Measurements from ENCODE around the gene DPYSL4.
"Not testable (repeated sequence)": the region's sequence is repeated elsewhere in the genome, so short reads cannot be mapped to it uniquely, and the experiment has no call there.

Gene DPYSL4

DNA sequence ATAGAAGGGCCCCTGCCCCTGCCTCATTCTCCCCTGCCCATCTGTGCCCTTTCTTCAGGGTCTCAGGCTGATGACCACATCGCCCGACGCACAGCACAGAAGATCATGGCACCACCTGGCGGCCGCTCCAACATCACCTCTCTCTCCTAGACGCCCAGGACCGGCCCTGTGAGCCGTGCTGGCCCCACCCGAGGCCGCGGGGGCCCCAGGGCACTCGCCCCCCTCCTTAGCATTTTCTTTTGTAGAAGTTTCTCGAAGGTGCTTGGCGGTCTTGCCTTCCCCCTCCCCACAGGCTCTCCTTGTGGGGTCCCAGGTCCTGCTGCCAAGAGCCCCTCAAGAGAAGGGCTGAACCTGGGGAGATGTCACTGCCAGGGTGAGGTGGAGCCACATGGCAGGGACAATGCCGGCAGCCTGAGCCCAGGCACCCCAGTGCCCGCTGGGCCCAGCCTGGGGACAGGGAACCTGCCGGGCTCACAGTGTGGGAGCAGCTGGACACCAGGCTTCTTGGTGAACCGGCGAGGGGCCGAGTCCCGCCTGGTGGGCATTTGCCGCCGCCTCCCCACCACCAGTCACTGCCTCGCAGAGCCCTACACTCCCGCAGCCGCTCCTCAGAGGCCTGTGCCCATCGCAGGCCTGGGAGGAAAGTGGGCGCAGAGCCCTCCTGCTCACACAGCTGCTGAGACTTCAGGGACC lies 18.2 kb downstream of the DPYSL4 start:
- no peak for TF ChIP-seq ZNF274 (IDR thresholded peaks at IDR 0.05; ENCODE audit: low read depth, low read length)
- H3K4me3 ChIP-seq (ENCODE audit: low read length) = no peak overlapping the region

DNA sequence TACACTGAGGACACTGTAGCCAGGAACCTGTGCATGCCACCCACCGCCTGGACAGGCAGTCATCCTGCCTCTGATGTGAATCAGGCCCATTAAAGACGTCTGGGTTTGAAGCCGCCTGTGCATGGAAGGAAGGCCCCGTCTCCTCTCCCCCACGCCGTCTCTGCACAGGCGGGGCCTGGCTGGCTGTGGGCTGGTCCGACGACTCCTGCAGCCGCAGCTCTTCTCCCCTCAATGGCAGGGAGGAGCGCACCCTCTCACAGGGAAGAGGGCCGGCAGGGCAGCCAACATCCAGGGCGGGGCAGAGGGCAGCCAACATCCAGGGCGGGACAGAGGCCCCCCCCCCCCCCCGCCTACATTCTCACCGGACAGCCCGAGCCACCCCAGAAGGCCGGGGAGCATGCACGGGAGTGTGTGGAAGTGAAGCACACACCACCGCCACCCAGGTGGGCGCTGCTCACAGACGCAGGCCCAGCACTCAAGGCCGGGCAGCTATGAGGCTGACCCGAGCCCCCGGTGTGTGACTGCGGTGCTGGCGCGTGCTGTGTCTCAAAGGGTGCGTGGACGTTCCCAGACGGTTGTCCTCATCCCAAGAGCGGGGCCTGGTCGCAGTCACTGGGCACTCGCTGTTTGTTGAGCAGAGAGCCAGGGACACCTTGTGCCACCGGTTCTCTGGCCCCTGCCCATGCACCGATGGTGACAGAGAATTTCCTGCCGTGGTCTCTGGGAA lies 19.1 kb downstream of the DPYSL4 start:
- no peak for TF ChIP-seq ZNF274 (IDR thresholded peaks at IDR 0.05; ENCODE audit: low read depth, low read length)
- H3K4me3 ChIP-seq (ENCODE audit: low read length) = no peak overlapping the region

DNA sequence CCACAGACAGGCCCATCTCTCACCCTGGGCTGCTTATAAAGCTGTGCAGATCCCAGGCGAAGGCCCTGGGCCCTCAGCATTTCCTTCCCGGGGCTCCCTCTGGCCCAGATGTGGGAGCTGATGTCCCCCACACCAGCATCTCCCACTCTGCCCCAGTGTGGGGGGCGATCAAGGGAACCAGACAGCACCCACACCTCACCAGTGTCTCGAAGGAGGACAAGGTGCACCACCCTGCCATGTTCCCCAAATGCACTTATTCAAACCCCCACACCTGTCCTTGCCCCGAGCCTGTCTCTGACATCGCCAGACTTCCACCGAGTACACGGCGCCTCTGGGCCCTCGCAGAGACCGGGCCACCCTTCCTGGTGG lies 19.6 kb downstream of the DPYSL4 start:
- no peak overlapping the region for H3K4me3 ChIP-seq (ENCODE audit: low read length)
- TF ChIP-seq ZNF274 (IDR thresholded peaks at IDR 0.05; ENCODE audit: low read depth, low read length) = no peak

DNA sequence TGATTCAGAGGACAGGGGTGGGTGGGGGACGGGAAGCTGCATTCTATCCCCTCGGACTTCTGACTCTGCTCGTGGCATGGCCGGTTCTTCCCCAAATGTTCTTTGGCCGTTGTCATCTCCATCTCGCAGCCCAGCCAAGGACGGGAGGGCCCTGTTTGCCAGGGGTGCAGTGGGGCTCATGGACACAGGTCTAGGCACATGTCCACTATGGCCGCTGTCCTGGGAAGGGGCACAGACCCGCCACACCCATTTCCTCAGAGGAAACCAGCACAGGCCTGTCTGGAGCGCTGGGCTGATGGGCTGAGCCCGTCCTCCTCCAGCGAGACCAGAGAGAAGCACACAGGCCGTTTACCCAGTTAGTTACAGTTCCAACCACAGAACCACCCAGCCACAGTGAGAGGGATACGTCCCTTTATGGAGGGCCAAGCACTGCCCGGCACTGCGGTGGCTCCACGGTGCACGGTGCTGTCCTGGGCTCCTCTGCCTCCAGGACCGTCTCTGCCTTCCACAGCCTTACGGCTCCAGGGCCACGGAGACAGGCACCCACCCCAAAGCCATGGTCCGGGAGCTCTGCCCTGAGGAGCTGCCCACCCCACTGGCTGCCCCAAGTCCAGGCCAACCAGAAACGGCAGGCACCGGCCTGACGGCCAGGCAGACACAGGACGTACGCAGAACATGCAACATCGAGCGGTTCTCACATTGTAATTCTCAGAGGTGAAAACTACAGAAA lies 20.2 kb downstream of the DPYSL4 start:
- no peak for TF ChIP-seq ZNF274 (IDR thresholded peaks at IDR 0.05; ENCODE audit: low read depth, low read length)
- H3K4me3 ChIP-seq (ENCODE audit: low read length) = no peak overlapping the region

DNA sequence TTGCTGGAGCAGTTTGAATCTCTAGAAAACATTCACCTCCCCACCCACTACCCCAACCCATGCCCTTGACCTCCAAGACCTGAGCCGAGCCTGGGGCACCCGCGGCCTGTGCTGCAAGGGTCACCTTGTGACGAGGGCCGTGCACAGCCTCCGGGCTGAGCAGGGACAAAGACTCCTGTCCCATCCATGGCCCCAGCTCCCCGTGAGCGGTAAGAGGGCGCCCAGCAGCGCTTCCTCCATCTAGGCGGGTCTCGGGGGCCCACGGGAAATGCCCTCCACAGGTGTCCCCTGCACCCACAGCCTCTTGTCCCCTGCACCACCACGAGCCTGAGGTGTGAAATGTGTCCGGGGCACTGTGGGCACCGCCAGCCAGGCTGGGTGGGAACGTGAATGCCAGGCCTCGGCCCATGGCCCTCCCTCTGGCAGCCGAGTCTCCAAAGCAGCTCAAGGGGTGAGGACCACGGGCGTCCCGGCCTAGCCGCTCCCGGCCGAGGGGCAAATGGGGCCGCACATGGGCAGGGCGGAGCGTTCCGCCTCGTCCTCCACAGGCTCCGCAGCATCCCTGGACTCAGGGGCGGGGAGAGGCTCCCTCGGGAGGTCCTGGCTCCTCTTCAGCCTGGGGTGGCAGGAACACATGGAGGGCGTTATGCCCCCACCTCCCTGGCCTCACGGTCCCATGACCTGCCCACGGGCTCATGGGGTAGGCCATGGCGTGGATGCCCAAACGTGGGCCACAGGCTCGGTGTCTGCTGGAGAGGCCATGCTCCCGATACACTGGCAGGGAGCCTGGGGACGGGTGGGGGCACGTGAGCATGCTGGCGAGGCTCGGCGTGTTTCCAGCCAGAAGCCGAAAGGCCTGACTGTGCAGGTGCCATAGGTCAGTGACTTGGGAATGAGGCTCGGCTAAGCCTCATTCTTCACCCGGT lies 21.1 kb downstream of the DPYSL4 start:
- H3K4me3 ChIP-seq (ENCODE audit: low read length) = no peak overlapping the region
- no peak for TF ChIP-seq ZNF274 (IDR thresholded peaks at IDR 0.05; ENCODE audit: low read depth, low read length)

DNA sequence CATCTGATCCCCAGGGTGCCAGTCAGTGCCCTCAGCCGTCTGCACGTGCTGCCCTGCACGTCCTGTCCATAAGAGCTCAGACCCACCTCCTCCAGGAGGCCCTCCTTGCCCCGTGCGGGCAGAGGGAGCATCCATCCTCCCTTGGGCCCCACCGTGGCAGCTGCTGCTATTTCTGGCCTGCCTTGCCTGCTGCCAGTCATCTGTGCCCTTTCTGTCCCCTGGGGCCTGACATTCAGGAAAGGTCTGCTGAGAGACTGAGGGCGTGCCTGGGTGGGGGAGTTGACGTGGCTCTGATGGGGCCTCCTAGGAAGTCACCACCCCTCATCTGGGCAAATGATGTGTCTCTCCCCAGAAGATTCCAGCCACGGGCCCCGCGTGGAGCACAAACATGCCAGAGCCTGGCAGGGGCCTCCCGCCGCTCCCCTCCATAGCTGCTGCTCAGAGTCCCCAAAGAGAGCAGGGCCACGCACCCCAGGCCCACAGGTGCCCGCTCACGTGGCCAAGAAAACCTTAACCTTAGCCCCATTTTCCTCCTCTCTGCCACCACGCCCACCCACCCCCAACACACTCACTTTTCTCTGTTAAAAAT lies 21.8 kb downstream of the DPYSL4 start:
- no peak overlapping the region for H3K4me3 ChIP-seq (ENCODE audit: low read length)
- TF ChIP-seq ZNF274 (IDR thresholded peaks at IDR 0.05; ENCODE audit: low read depth, low read length) = no peak

DNA sequence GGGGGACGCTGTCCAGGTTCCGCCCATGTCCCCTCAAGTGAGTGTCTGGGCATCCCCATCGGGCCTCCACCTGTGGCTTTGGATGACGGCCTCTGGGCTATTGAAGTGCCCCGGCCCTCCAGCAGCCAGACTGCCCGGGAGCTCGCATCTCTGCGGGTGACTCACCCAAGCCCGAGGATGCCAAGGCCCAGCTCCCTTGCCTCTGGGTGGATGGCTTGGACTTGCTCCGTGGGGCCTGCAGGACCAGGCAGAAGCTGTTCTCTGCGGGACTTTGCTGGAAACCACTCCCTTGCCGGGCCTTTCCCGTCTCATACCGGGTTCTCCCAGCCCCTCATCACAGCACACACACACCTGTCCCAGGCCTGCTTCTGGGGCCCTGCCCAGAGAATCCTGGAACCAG lies 22.4 kb downstream of the DPYSL4 start:
- H3K4me3 ChIP-seq (ENCODE audit: low read length) = no peak overlapping the region
- no peak for TF ChIP-seq ZNF274 (IDR thresholded peaks at IDR 0.05; ENCODE audit: low read depth, low read length)

DNA sequence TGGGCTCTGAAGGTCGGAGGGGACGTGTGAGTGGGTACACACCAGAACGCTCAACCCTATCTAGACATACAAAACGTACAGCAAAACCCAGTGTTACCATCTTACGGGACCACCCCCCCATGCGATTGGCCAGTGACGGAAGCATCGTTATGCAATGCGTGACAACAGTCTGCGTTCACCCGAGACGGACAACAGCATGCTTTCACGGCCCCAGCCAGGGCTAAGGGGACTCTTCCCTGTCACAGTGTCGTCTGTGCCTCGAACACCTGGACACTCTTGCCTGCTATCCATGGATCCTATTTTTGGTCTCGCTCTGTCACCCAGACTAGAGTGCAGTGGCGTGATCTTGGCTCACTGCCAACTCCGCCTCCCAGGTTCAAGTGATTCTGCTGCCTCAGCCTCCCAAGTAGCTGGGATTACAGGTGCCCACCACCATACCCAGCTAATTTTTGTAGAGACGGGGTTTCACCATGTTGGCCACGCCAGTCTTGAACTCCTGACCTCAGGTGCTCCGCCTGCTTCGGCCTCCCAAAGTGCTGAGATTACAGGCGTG lies 23.3 kb downstream of the DPYSL4 start:
- no peak for TF ChIP-seq ZNF274 (IDR thresholded peaks at IDR 0.05; ENCODE audit: low read depth, low read length)
- no peak overlapping the region for H3K4me3 ChIP-seq (ENCODE audit: low read length)

DNA sequence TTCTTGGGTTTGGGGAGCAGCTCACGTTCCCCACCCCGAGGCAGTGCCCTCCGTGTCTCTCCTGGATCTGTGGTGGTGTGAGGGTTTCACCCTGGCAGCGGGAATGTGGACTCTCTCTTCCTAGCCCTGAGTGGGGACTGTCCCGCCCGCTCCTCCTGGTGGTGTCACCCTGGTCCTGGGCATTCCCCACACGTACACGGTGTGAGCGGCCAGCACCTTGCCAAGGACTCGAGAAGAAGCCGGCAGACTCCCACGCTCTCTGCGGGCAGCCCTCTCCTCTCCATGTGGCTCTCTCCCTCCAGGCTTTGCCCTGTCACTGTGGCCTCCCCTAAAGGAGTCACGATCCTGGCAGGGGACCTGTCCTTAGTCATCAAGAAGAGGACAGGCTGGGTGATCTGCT lies 24.0 kb downstream of the DPYSL4 start:
- H3K4me3 ChIP-seq (ENCODE audit: low read length) = no peak overlapping the region
- no peak for TF ChIP-seq ZNF274 (IDR thresholded peaks at IDR 0.05; ENCODE audit: low read depth, low read length)

DNA sequence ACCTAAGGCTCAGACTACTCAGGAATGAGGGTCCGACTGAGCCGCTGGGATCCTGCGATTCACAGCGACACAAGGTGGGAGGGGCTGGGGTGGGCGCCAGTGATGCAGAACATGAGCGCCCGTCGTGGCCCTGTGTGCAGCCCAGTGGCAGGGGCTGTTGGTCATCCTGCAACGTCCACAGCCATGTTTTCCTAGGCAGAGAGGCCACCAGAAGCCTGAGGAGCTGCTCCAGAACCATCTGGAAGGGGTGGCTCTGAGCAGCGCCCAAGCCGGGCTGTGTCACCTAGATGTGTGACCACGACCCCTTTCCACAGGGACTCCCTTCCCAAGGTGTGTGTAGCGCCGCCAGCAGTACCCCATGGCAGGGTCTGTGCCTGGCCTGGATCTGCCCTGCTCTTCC lies 24.5 kb downstream of the DPYSL4 start:
- TF ChIP-seq ZNF274 (IDR thresholded peaks at IDR 0.05; ENCODE audit: low read depth, low read length) = no peak

DNA sequence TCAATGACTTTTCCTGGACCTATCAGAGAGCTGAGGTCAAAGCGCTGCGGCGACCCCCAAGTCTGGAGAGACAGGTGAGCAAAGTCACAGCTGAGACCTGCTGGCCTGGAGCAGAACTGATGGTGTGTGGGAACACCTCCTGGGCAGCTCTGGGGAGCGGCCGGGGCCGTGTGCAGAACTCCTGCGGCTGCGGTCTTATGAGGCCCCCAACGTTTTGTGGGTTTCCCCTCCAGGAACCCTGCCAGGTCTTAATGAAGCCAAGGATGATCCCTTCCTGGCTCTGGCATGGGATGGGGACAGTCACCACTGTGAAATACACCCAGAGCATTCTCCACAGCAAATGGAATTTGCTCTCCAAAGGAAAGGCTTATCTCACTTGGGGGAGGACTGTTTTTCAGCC lies 26.1 kb downstream of the DPYSL4 start:
- no peak for TF ChIP-seq ZNF274 (IDR thresholded peaks at IDR 0.05; ENCODE audit: low read depth, low read length)
- no peak overlapping the region for H3K4me3 ChIP-seq (ENCODE audit: low read length)

More for the DNA sequence above, 24.5 kb downstream of the DPYSL4 start:
- no peak overlapping the region for H3K4me3 ChIP-seq (ENCODE audit: low read length)

DNA sequence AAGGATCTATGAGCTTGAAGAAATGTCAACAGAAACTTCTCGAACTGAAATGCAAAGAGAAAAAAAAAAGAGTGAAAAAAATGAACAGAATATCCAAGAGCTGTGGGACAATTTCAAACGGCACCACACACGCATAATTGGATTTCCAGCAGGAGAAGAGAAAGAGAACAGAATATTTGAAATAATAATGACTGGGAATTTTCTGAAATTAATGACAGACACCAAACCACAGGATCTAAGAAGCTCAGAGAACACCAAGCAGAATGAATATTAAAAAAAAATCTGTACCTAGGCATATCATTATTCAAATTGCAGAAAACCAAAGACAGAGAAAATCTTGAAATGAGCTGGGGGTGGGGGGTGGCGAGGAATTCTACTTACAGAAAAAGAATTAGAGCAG lies 27.2 kb downstream of the DPYSL4 start:
- TF ChIP-seq ZNF274 (IDR thresholded peaks at IDR 0.05; ENCODE audit: low read depth, low read length) = no peak
- H3K4me3 ChIP-seq (ENCODE audit: low read length) = no peak overlapping the region

DNA sequence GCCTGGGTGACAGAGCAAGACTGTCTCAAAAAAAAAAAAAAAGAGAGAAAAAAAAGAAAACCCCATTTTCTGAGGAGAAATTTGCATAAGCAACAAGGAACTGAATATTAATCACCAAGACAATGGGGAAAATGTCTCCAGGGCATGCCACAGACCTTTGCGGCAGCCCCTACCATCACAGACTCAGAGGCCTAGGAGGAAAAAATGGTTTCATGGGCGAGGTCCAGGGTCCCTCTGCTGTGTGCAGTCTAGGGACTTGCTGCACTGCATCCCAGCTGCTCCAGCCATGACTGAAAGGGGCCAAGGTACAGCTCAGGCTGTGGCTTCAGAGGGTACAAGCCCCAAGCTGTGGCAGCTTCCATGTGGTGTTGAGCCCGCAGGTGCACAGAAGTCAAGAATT lies 29.7 kb downstream of the DPYSL4 start:
- not testable (repeated sequence) for H3K4me3 ChIP-seq (ENCODE audit: low read length)

All from GM08714 (cell line).